HG03095 (cell line): ENCODE results near the gene CLIP1.
"Not testable (repeated sequence)": the region's sequence is repeated elsewhere in the genome, so short reads cannot be mapped to it uniquely, and the experiment has no call there.

ENCODE experiments used
- ATAC-seq: cut with Tn5 transposase; IDR thresholded peaks from one replicate; pipeline ENCODE4 v1.9.1; 2021; ENCODE audit warnings: moderate library complexity; ENCODE audit not compliant: unreplicated experiment

CLIP1 gene

DNA sequence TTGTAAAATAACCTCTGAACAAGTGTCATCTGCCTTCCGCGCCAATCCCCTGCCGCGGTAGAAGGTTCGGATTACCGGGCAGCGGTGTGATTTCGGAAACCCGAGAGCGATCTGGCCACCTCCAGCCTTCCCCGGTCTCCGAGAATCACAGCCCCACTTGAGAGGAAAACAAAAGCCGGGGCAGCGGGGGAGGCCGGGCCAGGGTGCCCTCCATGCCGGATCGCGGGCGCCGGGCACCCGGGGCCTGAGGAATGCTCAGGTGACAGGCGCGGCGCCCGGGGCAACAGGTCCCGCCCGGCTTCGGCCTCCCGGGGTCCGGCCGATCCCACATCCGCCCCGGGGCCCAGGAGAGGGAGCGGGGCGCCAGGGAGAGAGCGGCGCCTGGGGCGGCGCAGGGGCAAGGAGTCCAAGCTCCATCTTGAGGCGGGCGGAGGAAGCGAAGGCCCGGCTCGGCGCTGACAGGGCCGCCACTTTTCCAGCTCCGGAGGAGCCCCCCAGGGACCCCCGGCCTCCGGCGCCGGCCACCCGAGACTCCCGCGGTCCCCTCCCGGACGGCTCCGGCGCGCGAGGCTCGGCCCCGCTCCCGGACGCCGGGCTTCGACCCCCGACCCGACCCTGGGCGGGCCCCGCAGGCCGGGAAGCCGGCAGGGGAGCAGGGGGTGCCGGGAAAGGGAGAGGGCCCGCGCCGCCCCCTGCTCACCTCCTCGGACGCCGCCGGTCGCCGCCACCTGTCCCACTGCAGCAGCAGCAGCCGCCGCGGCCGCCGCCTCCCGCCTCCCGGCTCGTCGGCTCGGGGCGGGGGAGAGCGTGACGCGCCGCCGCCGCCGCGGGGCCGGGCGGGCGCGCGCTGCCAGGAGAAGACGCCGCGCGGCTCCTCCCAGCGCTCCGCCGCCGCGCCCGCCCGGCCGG lies at the start of gene CLIP1:
Gene CLIP1, minus strand, starts transcription at position 849 of the 909 bp plus-strand sequence. CDS start 42,217 bp downstream, outside the sequence.
- peak; percentile 46 for ATAC-seq

DNA sequence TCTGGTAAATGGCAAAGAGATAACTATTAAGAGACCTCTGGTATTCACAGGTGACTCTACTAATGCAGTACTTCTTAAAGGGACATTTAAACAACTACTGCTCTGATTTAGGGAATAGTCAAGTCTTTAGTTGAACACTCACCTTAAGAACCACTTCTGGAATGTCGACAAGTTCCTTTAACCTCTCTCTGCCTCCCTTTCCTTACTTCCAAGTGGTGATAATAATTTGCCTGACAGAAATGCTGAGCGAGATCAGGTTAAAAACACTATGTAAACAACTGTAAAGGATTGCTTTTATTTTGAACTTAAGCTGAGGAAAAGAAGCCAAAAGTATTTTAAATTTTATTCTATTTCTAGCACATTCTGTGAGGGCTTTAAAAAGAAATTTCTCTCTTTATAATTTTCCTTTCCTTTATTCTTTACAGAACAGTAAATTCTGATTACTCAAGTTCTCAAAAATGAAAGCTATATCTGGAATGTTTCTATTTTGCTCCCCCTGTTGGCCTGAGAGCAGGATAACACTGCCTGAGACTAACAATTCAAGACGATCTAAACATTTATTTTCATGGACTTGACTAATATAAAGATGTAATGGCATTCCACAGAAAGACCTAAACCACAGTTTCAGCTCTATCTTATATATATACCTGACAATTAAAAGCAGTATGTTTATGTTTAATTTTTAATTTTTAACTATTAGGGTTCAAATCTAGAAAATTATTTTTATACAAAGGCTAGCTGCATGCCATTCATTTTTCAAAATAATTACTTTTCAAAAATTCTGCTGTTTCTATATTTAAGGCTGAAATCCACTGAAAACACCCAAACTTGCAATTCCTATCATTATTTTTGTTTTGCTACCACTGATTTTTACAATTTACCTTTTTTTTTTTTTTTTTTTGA lies 49.1 kb upstream of the CLIP1 start:
- no peak for ATAC-seq

DNA sequence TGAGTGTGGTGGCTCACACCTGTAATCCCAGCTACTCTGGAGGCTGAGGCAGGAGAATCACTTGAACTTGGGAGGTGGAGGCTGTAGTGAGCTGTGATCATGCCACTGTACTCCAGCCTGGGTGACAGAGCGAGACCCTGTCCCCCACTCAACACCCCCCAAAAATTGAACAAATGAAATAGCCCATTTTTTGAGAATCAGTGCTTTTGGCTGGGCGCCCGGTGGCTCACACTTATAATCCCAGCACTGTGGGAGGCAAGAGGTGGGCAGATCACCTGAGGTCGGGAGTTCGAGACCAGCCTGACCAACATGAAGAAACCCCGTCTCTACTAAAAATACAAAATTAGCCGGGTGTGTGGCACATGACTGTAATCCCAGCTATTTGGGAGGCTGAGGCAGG lies 48.1 kb upstream of the CLIP1 start:
- not testable (repeated sequence) for ATAC-seq

DNA sequence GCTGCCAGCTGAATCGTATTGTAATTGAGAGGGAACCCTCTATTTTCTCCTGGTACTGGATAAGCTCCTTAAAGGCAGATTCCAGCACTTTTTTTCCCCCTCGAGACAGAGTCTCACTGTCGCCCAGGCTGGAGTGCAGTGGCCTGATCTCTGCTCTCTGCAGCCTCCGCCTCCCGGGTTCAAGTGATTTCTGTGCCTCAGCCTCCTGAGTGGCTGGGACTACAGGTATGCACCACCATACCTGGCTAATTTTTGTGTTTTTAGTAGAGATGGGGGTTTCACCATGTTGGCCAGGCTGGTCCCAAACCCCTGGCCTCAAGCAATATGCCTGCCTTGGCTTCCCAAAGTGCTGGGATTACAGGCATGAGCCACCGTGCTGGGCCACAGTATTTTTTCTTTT lies 47.4 kb upstream of the CLIP1 start:
- ATAC-seq, result not testable (repeated sequence)

DNA sequence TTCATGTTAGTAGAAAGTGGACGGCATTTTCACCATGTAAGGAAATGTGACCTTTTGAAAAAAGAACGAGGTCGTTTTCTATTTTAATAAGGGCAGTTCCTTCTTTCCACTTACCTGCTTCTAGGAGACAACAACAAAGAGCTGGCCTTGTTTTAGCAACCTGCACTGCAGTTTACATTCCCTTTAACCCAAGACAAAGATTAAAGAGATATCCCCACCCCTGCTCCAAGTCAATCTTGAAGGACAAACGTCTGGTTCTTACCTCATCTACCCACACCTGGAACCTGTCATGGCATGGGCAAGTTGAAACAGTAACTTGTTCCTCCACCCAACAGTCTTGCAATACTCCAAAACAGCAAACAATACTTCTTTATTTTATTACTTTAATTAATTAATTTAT lies 45.5 kb upstream of the CLIP1 start:
- ATAC-seq, result no peak

DNA sequence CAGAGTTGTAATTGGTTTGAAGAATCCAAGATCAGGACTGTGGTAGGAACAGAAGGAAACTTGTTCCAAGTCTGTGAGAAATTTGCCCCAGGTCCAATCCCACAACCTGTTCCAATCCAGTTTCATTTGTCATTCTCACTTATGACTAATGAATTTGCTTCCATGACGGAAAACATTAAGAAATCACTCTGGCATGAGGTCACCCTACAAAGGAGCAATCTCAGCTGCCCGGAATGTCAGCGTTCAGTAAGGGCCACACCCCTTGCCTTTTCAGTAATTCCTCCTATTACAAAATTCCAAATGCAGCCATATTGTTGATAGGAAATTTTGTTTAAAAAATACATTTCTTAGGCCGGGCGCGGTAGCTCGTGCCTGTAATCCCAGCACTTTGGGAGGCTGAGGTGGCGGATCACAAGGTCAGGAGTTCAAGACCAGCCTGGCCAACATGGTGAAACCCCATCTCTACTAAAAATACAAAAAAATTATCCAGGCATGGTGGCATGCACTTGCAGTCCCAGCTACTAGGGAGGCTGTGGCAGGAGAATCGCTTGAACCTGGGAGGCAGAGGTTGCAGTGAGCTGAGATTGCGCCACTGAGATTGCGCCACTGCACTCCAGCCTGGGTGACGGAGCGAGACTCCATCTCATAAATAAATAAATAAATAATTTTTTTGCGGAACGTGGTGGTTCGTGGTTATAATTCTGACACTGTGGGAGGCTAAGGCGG lies 42.0 kb upstream of the CLIP1 start:
- ATAC-seq, result not testable (repeated sequence)

DNA sequence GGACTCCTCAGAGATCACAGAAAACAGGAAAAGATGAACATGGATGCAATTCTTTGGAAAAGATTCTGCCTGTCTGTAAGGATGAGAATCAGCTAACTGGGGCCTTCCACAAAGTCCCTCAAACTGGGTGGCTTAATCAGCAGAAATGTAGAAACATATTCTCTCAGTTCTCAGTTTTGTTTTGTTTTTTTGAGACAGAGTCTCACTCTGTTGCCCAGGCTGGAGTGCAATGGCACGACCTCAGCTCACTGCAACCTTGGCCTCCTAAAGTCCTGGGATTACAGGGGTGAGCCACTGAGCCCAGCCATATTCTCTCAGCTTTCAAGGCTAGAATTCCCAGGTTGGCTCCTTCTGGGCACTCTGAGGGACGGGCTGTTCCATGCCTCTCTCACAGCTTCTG lies 38.2 kb upstream of the CLIP1 start:
- ATAC-seq, result no peak

DNA sequence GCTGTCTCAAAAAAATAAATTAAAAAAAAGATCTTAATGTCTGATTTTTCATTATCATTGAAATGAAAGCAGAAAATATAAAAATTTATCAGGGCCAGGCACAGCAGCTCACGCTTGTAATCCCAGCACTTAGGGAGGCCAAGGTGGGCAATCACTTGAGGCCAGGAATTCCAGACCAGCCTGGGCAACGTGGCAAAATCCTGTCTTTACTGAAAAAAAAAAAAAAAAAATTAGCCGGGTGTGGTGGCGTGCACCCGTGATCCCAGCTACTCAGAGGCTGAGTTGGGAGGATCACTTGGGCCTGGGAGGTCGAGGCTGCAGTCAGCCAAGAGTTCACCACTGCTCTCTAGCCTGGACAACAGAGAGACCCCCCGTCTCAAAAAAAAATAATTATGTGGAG lies 37.6 kb upstream of the CLIP1 start:
- no peak for ATAC-seq

DNA sequence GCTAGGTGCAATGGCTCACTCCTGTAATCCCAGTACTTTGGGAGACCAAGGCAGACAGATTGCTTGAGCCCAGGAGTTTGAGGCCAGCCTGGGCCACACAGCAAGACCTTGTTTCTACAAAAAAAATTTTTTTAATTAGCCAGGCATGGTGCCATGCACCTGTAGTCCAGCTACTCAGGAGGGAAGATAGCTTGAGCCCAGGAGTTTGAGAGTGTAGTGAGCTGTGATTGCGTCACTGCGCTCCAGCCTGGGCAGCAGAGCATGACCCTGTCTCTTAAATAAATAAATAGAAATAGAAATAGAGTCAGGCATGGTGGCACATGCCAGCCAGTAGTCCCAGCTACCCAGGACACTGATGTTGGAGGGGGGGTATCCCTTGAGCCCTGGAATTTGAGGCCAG lies 36.7 kb upstream of the CLIP1 start:
- ATAC-seq, result no peak

DNA sequence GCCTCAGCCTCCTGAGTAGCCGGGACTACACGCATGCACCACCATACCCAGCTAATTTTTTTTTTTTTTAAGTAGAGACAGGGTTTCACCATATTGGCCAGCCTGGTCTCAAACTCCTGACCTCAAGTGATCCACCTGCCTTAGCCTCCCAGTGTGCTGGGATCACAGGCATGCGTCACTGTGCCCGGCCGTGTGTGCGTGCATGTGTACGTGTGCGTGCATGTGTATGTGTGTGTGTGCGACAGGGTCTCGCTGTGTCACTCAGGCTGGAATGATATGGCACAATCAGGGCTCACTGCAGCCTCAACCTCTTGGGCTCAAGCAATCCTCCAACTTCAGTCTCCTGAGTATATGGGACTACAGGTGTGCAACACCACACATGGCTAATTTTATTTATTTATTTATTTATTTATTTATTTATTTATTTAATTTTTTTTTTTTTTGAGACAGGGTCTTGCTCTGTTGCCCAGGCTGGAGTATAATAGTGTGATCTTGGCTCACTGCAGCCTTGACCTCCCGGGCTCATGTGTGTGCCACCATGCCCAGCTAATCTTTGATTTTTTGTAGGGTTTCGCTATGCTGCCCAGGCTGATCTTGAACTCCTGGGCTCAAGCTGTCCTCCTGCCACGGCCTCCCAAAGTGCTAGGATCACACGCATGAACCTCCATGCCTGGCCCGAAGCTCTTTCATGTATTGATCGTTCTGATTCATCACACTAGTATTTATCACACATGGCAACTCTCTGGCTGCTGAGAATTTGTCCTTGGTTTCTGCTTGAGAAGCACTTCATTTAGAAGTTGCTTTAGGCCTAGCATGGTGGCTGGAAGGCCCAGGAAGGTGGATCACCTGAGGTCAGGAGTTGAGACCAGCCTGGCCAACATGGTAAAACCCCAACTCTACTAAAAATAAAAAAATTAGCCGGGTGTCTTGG lies 35.9 kb upstream of the CLIP1 start:
- no peak for ATAC-seq

DNA sequence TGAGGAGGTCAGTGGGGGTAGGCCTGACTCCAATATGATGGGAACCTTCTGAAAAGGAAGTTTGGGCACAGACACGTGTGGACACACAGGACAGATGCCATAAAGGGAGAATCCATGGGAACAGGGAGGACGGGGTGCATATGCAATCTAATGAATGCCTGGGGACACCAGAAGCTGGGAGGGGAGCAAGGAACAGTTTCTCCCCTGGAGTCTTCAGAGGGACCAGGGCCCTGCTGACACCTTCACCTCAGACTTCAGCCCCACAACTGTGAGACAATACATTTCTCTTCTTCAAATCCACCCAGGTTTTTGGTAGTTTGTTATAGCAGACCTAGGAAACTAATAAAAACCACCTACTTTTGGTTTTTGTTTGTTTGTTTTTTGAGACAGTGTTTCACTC lies 35.2 kb upstream of the CLIP1 start:
- ATAC-seq, result no peak

DNA sequence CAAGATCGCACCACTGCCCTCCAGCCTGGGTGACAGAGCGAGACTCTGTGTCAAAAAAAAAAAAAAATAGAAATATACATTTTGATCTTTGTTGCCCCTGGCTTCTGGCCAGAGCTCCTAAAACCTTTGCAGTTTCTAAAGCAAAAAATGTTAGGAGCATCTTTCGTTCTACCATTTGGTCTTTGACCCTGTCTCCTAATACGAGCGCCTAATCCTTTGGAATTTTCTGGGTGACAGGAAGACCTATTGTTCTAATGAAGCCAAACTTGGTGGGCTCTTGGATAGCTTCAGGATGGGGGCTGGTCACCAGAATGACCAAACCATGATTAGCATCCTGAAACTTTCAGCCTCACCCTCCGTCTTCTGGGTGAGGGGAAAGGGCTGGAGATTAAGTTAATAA lies 32.3 kb upstream of the CLIP1 start:
- no peak for ATAC-seq

DNA sequence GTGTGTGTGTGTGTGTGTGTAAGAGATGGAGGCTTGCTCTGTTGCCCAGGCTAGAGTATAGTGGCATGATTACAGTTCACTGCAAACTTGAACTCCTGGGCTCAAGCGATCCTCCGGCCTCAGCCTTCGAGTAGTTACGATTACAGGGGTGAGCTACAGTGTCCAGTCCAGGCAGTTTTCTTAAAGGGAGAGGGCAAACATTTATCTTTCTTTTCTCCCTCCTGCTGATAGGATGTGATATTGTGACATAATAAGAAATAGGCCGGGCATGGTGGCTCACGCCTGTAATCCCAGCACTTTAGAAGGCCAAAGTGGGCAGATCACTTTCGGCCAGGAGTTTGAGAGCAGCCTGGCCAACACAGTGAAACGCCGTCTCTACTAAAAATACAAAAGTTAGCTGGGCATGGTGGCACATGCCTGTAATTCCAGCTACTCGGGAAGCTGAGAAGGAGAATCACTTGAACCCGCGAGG lies 31.8 kb upstream of the CLIP1 start:
- ATAC-seq, result no peak

DNA sequence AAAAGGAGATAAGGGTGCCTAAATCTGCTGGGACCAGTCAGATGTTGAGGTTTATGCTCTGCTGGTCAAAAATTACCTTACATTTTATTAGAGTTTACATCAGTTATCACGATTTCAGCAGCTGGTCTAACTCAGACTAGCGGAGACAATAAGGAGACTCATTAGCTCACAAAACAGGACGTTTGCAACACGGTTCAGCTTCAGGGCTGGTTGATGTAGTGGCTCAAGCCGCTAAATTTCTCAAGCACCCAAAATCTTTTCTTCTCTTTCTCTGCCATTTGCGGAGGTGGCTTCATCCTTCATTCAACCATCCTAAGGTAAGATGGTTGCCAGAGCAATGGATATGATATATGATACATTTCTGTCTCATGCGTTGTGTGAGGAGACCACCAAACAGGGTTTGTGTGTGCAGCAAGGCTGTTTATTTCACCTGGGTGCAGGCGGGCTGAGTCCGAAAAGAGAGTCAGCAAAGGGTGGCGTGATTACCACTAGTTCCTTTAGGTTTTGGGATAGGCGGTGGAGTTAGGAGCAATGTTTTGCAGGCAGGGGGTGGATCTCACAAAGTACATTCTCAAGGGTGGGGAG lies 30.3 kb upstream of the CLIP1 start:
- no peak for ATAC-seq

DNA sequence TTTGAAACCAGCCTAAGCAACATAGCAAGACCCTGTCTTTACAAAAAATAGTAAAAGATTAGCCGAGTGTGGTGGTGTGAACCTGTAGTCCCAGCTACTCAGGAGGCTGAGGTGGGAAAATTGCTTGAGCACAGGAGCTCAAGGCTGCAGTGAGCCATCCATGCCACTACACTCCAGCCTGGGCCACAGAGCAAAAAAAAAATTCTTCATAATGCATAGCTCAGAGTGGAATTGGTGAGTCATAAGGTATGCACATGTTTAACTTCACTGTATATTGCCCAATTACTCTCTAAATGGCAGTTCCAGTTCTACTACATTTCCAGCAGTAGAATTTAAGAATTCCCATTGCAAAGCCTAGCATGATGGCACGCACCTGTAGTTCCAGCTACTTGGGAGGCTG lies 26.8 kb upstream of the CLIP1 start:
- no peak for ATAC-seq

DNA sequence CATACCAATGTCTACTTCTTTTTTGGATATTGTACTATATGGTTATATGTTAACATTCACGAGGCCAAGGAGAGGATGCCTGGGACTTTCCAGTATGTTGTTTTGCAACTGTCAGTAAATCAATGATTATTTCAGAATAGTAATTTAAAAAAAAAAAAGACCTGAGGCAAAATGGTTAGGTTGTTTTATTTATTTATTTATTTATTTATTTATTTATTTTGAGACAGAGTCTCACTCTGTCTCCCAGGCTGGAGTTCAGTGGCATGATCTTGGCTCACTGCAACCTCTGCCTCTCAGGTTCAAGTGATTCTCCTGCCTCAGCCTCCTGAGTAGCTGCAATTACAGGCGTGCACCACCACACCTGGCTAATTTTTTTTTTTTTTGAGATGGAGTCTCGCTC lies 25.4 kb upstream of the CLIP1 start:
- ATAC-seq, result not testable (repeated sequence)

DNA sequence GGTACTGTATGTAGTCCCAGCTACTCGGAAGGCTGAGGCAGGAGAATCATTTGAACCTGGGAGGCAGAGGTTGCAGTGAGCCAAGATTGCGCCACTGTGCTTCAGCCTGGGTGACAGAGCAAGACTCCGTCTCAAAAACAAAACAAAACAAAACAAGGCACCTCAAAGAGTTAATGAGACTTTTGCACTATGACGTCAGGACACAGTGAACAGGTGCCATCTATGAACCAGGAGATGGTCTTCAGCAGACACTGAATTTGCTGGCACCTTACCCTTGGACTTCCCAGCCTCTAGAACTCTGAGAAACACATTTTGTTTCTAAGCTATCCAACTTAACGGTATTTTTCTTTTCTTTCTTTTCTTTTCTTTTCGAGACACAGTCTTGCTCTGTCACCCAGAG lies 23.9 kb upstream of the CLIP1 start:
- ATAC-seq, result not testable (repeated sequence)

DNA sequence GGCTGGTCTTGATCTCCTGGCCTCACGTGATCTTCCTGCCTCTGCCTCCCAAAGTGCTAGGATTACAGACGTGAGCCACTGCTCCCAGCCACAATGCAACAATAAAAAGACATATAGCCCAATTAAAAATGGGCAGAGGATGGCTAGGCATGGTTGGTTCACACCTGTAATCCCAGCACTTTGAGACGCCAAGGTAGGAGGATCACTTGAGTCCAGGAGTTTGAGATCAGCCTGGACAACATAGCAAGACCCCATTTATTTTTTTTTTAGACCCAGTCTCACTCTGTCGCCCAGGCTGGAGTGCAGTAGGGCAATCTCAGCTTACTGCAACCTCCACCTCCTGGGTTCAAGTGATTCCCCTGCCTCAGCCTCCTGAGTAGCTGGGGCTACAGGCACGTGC lies 21.6 kb upstream of the CLIP1 start:
- ATAC-seq, result not testable (repeated sequence)

DNA sequence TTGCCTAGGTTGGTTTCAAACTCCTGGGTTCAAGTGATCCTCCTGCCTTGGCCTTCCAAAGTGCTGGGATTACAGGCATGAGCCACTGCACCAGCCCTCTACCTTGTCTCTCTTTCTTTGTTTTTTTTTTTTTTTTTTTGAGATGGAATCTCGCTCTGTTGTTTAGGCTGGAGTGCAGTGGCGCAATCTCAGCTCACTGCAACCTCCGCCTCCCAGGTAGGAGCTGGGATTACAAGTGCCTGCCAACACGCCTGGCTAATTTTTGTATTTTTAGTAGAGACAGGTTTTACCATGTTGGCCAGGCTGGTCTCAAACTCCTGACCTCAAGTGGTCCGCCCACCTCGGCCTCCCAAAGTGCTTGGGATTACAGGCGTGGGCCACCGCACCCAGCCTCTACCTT lies 16.4 kb upstream of the CLIP1 start:
- ATAC-seq, result not testable (repeated sequence)
